Stimulated activated CD4-positive, alpha-beta T cell treated with anti-CD3 and anti-CD28 coated beads, Interleukin-4, amount 100 ng/mL, for 4 hours (primary cell): Measurements from ENCODE around the gene HMX1.

ENCODE experiments used
- DNase-seq, 2 experiments: peaks; one replicate each; pipeline ENCODE4 v3.0.0-alpha.2; 2020

Gene HMX1

GRCh38 chr4:8891646-8892555 lies 20.3 kb upstream of the HMX1 start:
- DNase-seq, result no peak

- no peak for DNase-seq
These were observed 19.6 kb upstream of the HMX1 start for GRCh38 chr4:8891255-8891645.

- DNase-seq, result no peak
These were observed 17.2 kb upstream of the HMX1 start for GRCh38 chr4:8888856-8889255.

GRCh38 chr4:8886612-8887406 lies 15.2 kb upstream of the HMX1 start:
- no peak for DNase-seq

GRCh38 chr4:8882239-8882638 lies 10.6 kb upstream of the HMX1 start:
- no peak for DNase-seq

GRCh38 chr4:8880851-8881250 lies 9.2 kb upstream of the HMX1 start:
- no peak for DNase-seq

GRCh38 chr4:8879574-8879973 lies 7.9 kb upstream of the HMX1 start:
- no peak for DNase-seq

GRCh38 chr4:8878421-8878820 lies 6.8 kb upstream of the HMX1 start:
- no peak for DNase-seq

- no peak for DNase-seq
These were observed 6.1 kb upstream of the HMX1 start for GRCh38 chr4:8877780-8878040.

GRCh38 chr4:8876982-8877779 lies 5.5 kb upstream of the HMX1 start:
- DNase-seq, result no peak

GRCh38 chr4:8874896-8875680 lies 3.4 kb upstream of the HMX1 start:
- DNase-seq, result no peak

- no peak for DNase-seq
These were observed 2.6 kb upstream of the HMX1 start for GRCh38 chr4:8874003-8874895.

- no peak for DNase-seq
These were observed 1.0 kb upstream of the HMX1 start for GRCh38 chr4:8872402-8873291.

GRCh38 chr4:8870647-8871416 lies 807 bp downstream of the HMX1 start:
- no peak for DNase-seq

- no peak for DNase-seq
These were observed 1.6 kb downstream of the HMX1 start for GRCh38 chr4:8869898-8870646.

- DNase-seq, result no peak
These were observed 2.4 kb downstream of the HMX1 start for GRCh38 chr4:8869002-8869897.

GRCh38 chr4:8868321-8869001 lies 3.2 kb downstream of the HMX1 start:
- no peak for DNase-seq
